Esophagus squamous epithelium (tissue), 5 donors: Measurements from ENCODE around the gene HAUS7. TPM values are rescaled to one million over a fixed set of nuclear protein-coding genes. Genes with fewer than 3 reads are reported as not detected.

Experiments used
- DNase-seq: peaks from one replicate; lab custom pipeline; 2025; lab: John Stamatoyannopoulos, UW
- H3K27ac ChIP-seq, 4 donors: fragments of 200-600 bp; sonication (generic); one replicate each; pipeline ENCODE4 v1.5.1; 2016 to 2019; ENCODE audit warnings: mild to moderate bottlenecking in 1 of 4
- H3K27me3 ChIP-seq, 4 donors: fragments of 200-600 bp; sonication (generic); 1 replicate in 3 of 4; 2 replicates in 1 of 4; pipeline versions ENCODE4 v1.5.1 to v1.6.0; 2017 to 2021; ENCODE audit warnings: antibody characterized with exemption in 1 of 4
- H3K36me3 ChIP-seq, 3 donors: fragments of 200-600 bp; sonication (generic); one replicate each; pipeline ENCODE4 v1.5.1; 2016 to 2019
- H3K4me1 ChIP-seq, 3 donors: fragments of 200-600 bp; sonication (generic); one replicate each; pipeline ENCODE4 v1.5.1; 2017 to 2019
- H3K4me3 ChIP-seq, 4 donors: fragments of 200-600 bp; sonication (generic); 1 replicate in 3 of 4; 2 replicates in 1 of 4; pipeline ENCODE4 v1.5.1; 2016 to 2019; ENCODE audit warnings: mild to moderate bottlenecking in 2 of 4, moderate library complexity in 1 of 4
- H3K9me3 ChIP-seq, 3 donors: fragments of 200-600 bp; sonication (generic); one replicate each; pipeline ENCODE4 v1.5.1; 2016 to 2019
- CTCF ChIP-seq, 6 experiments: fragments of 450-650 bp in 4 of 6; fragments of 200-600 bp in 2 of 6; sonication (generic) in 2 of 6; IDR thresholded peaks; one replicate each; pipeline ENCODE4 v1.5.1; 2016 to 2019; ENCODE audit warnings: antibody characterized with exemption in 6 of 6, mild to moderate bottlenecking in 4 of 6, moderate library complexity in 4 of 6
- POLR2A ChIP-seq, 4 donors: fragments of 450-650 bp; IDR thresholded peaks; one replicate each; pipeline ENCODE4 v1.6.1; 2017; ENCODE audit warnings: antibody characterized with exemption in 4 of 4, mild to moderate bottlenecking in 4 of 4, moderate library complexity in 3 of 4
- WGBS, 2 donors: methylation state at CpG; one replicate each; pipeline ENCODE4 v1.1.5; 2018; 5-methylcytosine and 5-hydroxymethylcytosine counted together
- intact Hi-C: fragments of 100-400 bp; cut with DNase I; formaldehyde crosslinking; loops from one replicate; pipeline ENCODE4 v1.15.0; 2022
- total RNA-seq, 4 donors: library from RNA; depleted of rRNA; stranded (reverse); fragments of >200 nt; gene quantifications; one replicate each; pipeline ENCODE4 v1.1.0, GENCODE V29; 2016
- donor health status: DM: yes; HTN: yes; CAD: no.

Gene HAUS7
- total RNA-seq, 4 donors from 2014 or later = 8.8 to 21.0 (median 12.1) TPM

GRCh38 chrX:153504445-153505016 is 34.2 kb upstream of the HAUS7 start:
- Histone ChIP-seq H3K36me3 (no peaks in the 10 kb centered on the region), H3K4me3 (no peak overlapping the region), H3K4me1 (peaks cover 0 to 37% (median 3%) of the 10 kb centered on the region in 3 donors), H3K9me3 (no peaks in the 10 kb centered on the region), H3K27ac (no peak overlapping the region), H3K27me3 (no peaks in the 10 kb centered on the region)
- DNase-seq = no peak
- intact Hi-C loops = loop anchor here (5.0 to 10.0 kb wide), 2 partner anchors 32 to 470 kb away; partner anchors contain the start of gene HAUS7
- WGBS, 2 donors = 90% methylated on average over 8 of the region's 26 CpGs; no CpG with 5 or more reads in 1 of the 2 donors
- TF ChIP-seq POLR2A (IDR thresholded peaks at IDR 0.05) = no peak
- TF ChIP-seq CTCF (IDR thresholded peaks at IDR 0.05) = no peak

- intact Hi-C loops = loop anchor here (10.0 kb wide), 1 partner anchor 468 kb away; no protein-coding TSS in a partner anchor
- Histone ChIP-seq H3K27ac (no peak overlapping the region), H3K4me1 (peaks cover 0 to 44% (median 4%) of the 10 kb centered on the region in 3 donors), H3K27me3 (no peaks in the 10 kb centered on the region), H3K36me3 (no peaks in the 10 kb centered on the region), H3K9me3 (no peaks in the 10 kb centered on the region), H3K4me3 (peak overlapping the region in 1 of 4 donors; percentile 42)
- no CpG with 5 or more reads among the region's 14 CpGs for WGBS, 2 donors
- TF ChIP-seq CTCF (IDR thresholded peaks at IDR 0.05) = no peak
- no peak for TF ChIP-seq POLR2A (IDR thresholded peaks at IDR 0.05)
- no peak for DNase-seq
Observed at GRCh38 chrX:153502796-153503195, 32.4 kb upstream of the HAUS7 start.

- intact Hi-C loops = loop anchor here (10.0 kb wide), 1 partner anchor 467 kb away; no protein-coding TSS in a partner anchor
- Histone ChIP-seq H3K4me1 (peaks cover 0 to 39% (median 4%) of the 10 kb centered on the region in 3 donors), H3K4me3 (peak overlapping the region in 1 of 4 donors; percentile 42), H3K27ac (no peak overlapping the region), H3K36me3 (no peaks in the 10 kb centered on the region), H3K9me3 (no peaks in the 10 kb centered on the region), H3K27me3 (no peaks in the 10 kb centered on the region)
- no peak for TF ChIP-seq CTCF (IDR thresholded peaks at IDR 0.05)
- no peak for TF ChIP-seq POLR2A (IDR thresholded peaks at IDR 0.05)
- WGBS, 2 donors = no CpG with 5 or more reads among the region's 10 CpGs
- DNase-seq = no peak
Observed at GRCh38 chrX:153502131-153502530, 31.8 kb upstream of the HAUS7 start.

- 20 to 92% methylated on average over 2 of the region's 8 CpGs for WGBS, 2 donors
- Histone ChIP-seq H3K27me3 (no peaks in the 10 kb centered on the region), H3K36me3 (no peaks in the 10 kb centered on the region), H3K4me3 (no peak overlapping the region), H3K4me1 (peaks cover 0 to 40% (median 4%) of the 10 kb centered on the region in 3 donors), H3K27ac (no peak overlapping the region), H3K9me3 (no peaks in the 10 kb centered on the region)
- intact Hi-C loops = loop anchor here (10.0 kb wide), 1 partner anchor 467 kb away; no protein-coding TSS in a partner anchor
- TF ChIP-seq CTCF (IDR thresholded peaks at IDR 0.05) (no peak), POLR2A (IDR thresholded peaks at IDR 0.05) (no peak)
- no peak for DNase-seq
Observed at GRCh38 chrX:153501530-153501929, 31.2 kb upstream of the HAUS7 start.

GRCh38 chrX:153500676-153501280 is 30.4 kb upstream of the HAUS7 start:
- intact Hi-C loops = loop anchor here (10.0 kb wide), 1 partner anchor 466 kb away; no protein-coding TSS in a partner anchor
- Histone ChIP-seq H3K9me3 (no peaks in the 10 kb centered on the region), H3K27ac (no peak overlapping the region), H3K4me3 (no peak overlapping the region), H3K4me1 (peaks cover 0 to 48% (median 4%) of the 10 kb centered on the region in 3 donors), H3K36me3 (no peaks in the 10 kb centered on the region), H3K27me3 (peaks cover 0 to 7% (median 0%) of the 10 kb centered on the region in 4 donors)
- TF ChIP-seq CTCF (IDR thresholded peaks at IDR 0.05) = no peak
- TF ChIP-seq POLR2A (IDR thresholded peaks at IDR 0.05) = no peak
- DNase-seq = no peak
- WGBS, 2 donors = 89% methylated on average over 6 to 9 of the region's 9 CpGs
